Dermis blood vessel endothelial cell (primary cell): ENCODE measurements around the gene LMAN2. TPM values are rescaled to one million over a fixed set of nuclear protein-coding genes. Genes with fewer than 3 reads are reported as not detected.

Experiments
- DNase-seq: peaks from one replicate; pipeline ENCODE4 v3.0.0; 2010
- total RNA-seq: library from RNA; depleted of rRNA; stranded (reverse); fragments of >200 nt; gene quantifications from 2 replicates; pipeline ENCODE4 v1.2.3, GENCODE V29; 2014

The LMAN2 gene
- total RNA-seq, result 407 and 457 TPM in 2 replicates

GRCh38 chr5:177351392-177352329 lies at the start of gene LMAN2:
Gene LMAN2, minus strand, starts transcription at chr5:177351668. Its CDS starts 21 bp downstream, at chr5:177351647.
- DNase-seq, result peak; percentile 97

GRCh38 chr5:177399997-177400868 lies 48.8 kb upstream of the LMAN2 start, which contains the start of gene PFN3:
Gene PFN3, minus strand, starts transcription at chr5:177400661. Its CDS starts 85 bp downstream, at chr5:177400576.
- peak; percentile 51 for DNase-seq

- no peak for DNase-seq
These were observed 46.5 kb upstream of the LMAN2 start for GRCh38 chr5:177397875-177398390.

- no peak for DNase-seq
These were observed 45.3 kb upstream of the LMAN2 start for GRCh38 chr5:177396807-177397206.

GRCh38 chr5:177396078-177396477 lies 44.6 kb upstream of the LMAN2 start:
- DNase-seq, result no peak

GRCh38 chr5:177393990-177394389 lies 42.5 kb upstream of the LMAN2 start:
- no peak for DNase-seq

GRCh38 chr5:177393206-177393765 lies 41.8 kb upstream of the LMAN2 start:
- DNase-seq, result no peak

- DNase-seq, result no peak
These were observed 41.3 kb upstream of the LMAN2 start for GRCh38 chr5:177392765-177393164.

- peak; percentile 93 for DNase-seq
These were observed 39.2 kb upstream of the LMAN2 start for GRCh38 chr5:177390363-177391300.

- DNase-seq, result peak; percentile 48
These were observed 38.0 kb upstream of the LMAN2 start for GRCh38 chr5:177389241-177390169.

- DNase-seq, result no peak
These were observed 37.1 kb upstream of the LMAN2 start for GRCh38 chr5:177388521-177389052.

GRCh38 chr5:177387405-177387804 lies 35.9 kb upstream of the LMAN2 start:
- DNase-seq, result no peak

GRCh38 chr5:177386542-177386941 lies 35.1 kb upstream of the LMAN2 start:
- no peak for DNase-seq

- DNase-seq, result no peak
These were observed 34.3 kb upstream of the LMAN2 start for GRCh38 chr5:177385720-177386119.

GRCh38 chr5:177384134-177384533 lies 32.7 kb upstream of the LMAN2 start, which contains the start of gene SLC34A1:
Gene SLC34A1, plus strand, starts transcription at chr5:177384434. Its CDS starts 1,308 bp downstream, at chr5:177385742.
- no peak for DNase-seq

- no peak for DNase-seq
These were observed 31.7 kb upstream of the LMAN2 start for GRCh38 chr5:177383181-177383580.

- DNase-seq, result peak; percentile 64
These were observed 31.1 kb upstream of the LMAN2 start for GRCh38 chr5:177382423-177383029.

GRCh38 chr5:177380805-177381126 lies 29.3 kb upstream of the LMAN2 start:
- DNase-seq, result no peak
